Trophoblast cell (in vitro differentiated cells and primary cell): ENCODE results near the gene SPIB.
"Not testable (repeated sequence)": the region's sequence is repeated elsewhere in the genome, so short reads cannot be mapped to it uniquely, and the experiment has no call there.

Experiments used
- DNase-seq, 2 donors: peaks; one replicate each; pipeline ENCODE4 v3.0.0-alpha.2; 2016
- H2AFZ ChIP-seq: 2 replicates; pipeline ENCODE4 v1.6.1; 2013; ENCODE audit warnings: low read length, moderate library complexity, mild to moderate bottlenecking; ENCODE audit not compliant: insufficient read depth, poor library complexity
- H2AK5ac ChIP-seq: 2 replicates; pipeline ENCODE4 v1.6.1; 2013; ENCODE audit warnings: mild to moderate bottlenecking, low read length
- H2BK120ac ChIP-seq: 2 replicates; pipeline ENCODE4 v1.6.1; 2013; ENCODE audit warnings: low read length, mild to moderate bottlenecking, moderate library complexity; ENCODE audit not compliant: insufficient read depth, poor library complexity
- H2BK12ac ChIP-seq: 2 replicates; pipeline ENCODE4 v1.6.1; 2013; ENCODE audit warnings: mild to moderate bottlenecking, low read length, moderate library complexity
- H2BK5ac ChIP-seq: 2 replicates; pipeline ENCODE4 v1.6.1; 2013; ENCODE audit warnings: low read length, low read depth, moderate library complexity, mild to moderate bottlenecking; ENCODE audit not compliant: poor library complexity
- H3K14ac ChIP-seq: 2 replicates; pipeline ENCODE4 v1.6.1; 2013; ENCODE audit warnings: mild to moderate bottlenecking, low read length
- H3K18ac ChIP-seq: 2 replicates; pipeline ENCODE4 v1.6.1; 2013; ENCODE audit warnings: mild to moderate bottlenecking, low read length
- H3K23ac ChIP-seq: 2 replicates; pipeline ENCODE4 v1.6.1; 2013; ENCODE audit warnings: low read length
- H3K27ac ChIP-seq: 2 replicates; pipeline ENCODE4 v1.5.1; 2013; ENCODE audit warnings: low read depth, mild to moderate bottlenecking, inconsistent platforms, low read length, moderate library complexity
- H3K27me3 ChIP-seq: 2 replicates; pipeline ENCODE4 v1.6.1; 2013; ENCODE audit warnings: inconsistent platforms, mild to moderate bottlenecking, low read length, moderate library complexity; ENCODE audit not compliant: insufficient read depth
- H3K36me3 ChIP-seq, 2 experiments: 1 replicate in 1 of 2; 2 replicates in 1 of 2; pipeline ENCODE4 v1.6.1; 2013; ENCODE audit warnings: low read length in 2 of 2, mild to moderate bottlenecking in 2 of 2, moderate library complexity in 1 of 2; ENCODE audit not compliant: insufficient read depth in 2 of 2, control insufficient read depth in 1 of 2
- H3K4ac ChIP-seq: 2 replicates; pipeline ENCODE4 v1.6.1; 2013; ENCODE audit warnings: low read depth, mild to moderate bottlenecking, low read length, moderate library complexity
- H3K4me1 ChIP-seq, 2 experiments: 1 replicate in 1 of 2; 2 replicates in 1 of 2; pipeline ENCODE4 v1.6.1; 2013; ENCODE audit warnings: low read length in 2 of 2, mild to moderate bottlenecking in 2 of 2, moderate library complexity in 1 of 2; ENCODE audit not compliant: insufficient read depth in 2 of 2, control insufficient read depth in 1 of 2
- H3K4me2 ChIP-seq: 2 replicates; pipeline ENCODE4 v1.6.1; 2013; ENCODE audit warnings: inconsistent platforms, mild to moderate bottlenecking, low read length, moderate library complexity
- H3K4me3 ChIP-seq: 2 replicates; pipeline ENCODE4 v1.5.1; 2013; ENCODE audit warnings: mild to moderate bottlenecking, low read depth, low read length, inconsistent platforms
- H3K79me1 ChIP-seq: one replicate; pipeline ENCODE4 v1.6.1; 2013; ENCODE audit warnings: low read length
- H3K79me2 ChIP-seq: 2 replicates; pipeline ENCODE4 v1.6.1; 2013; ENCODE audit warnings: low read length, mild to moderate bottlenecking; ENCODE audit not compliant: control insufficient read depth, insufficient read depth, poor library complexity
- H3K9ac ChIP-seq: 2 replicates; pipeline ENCODE4 v1.6.1; 2013; ENCODE audit warnings: mild to moderate bottlenecking, low read length
- H3K9me3 ChIP-seq: 2 replicates; pipeline ENCODE4 v1.6.1; 2013; ENCODE audit warnings: low read depth, mild to moderate bottlenecking, control low read depth, inconsistent platforms, low read length; ENCODE audit not compliant: insufficient read depth
- H4K12ac ChIP-seq: 2 replicates; pipeline ENCODE4 v1.6.1; 2013; ENCODE audit warnings: low read depth, mild to moderate bottlenecking, low read length, moderate library complexity
- H4K8ac ChIP-seq: 2 replicates; pipeline ENCODE4 v1.6.1; 2013; ENCODE audit warnings: low read depth, mild to moderate bottlenecking, low read length, moderate library complexity
- H4K91ac ChIP-seq: one replicate; pipeline ENCODE4 v1.6.1; 2013; ENCODE audit warnings: low read depth, mild to moderate bottlenecking, low read length, moderate library complexity
- WGBS: extraction: QIAGEN DNeasy Blood & Tissue Kit; methylation state at CpG from one replicate; pipeline ENCODE4 v1.1.7; 2013; ENCODE audit warnings: missing lambda C conversion rate; ENCODE audit not compliant: insufficient read length, insufficient coverage; ENCODE audit errors: extremely low coverage; 5-methylcytosine and 5-hydroxymethylcytosine counted together

The SPIB gene

GRCh38 chr19:50390295-50390694 lies 28.4 kb upstream of the SPIB start:
- not testable (repeated sequence) for H2BK12ac ChIP-seq, H3K18ac ChIP-seq, H4K8ac ChIP-seq, H3K9ac ChIP-seq, H3K27me3 ChIP-seq, H3K79me1 ChIP-seq, H3K4me2 ChIP-seq, H3K4me3 ChIP-seq, H3K9me3 ChIP-seq, H3K79me2 ChIP-seq, H3K4me1 ChIP-seq, H3K4ac ChIP-seq, H3K14ac ChIP-seq, H2AK5ac ChIP-seq, H2BK5ac ChIP-seq, H2BK120ac ChIP-seq, DNase-seq, H3K23ac ChIP-seq, H3K27ac ChIP-seq, H4K91ac ChIP-seq, H4K12ac ChIP-seq, H2AFZ ChIP-seq
- WGBS: no CpG with 5 or more reads among the region's 3 CpGs
- H3K36me3 ChIP-seq: peaks cover 23 to 33% of the 10 kb centered on the region in 2 experiments

- not testable (repeated sequence) for H3K27ac ChIP-seq, H4K91ac ChIP-seq, H2BK120ac ChIP-seq, H2BK5ac ChIP-seq, H3K14ac ChIP-seq, H2AK5ac ChIP-seq, H3K4me1 ChIP-seq, H2BK12ac ChIP-seq, H3K4ac ChIP-seq, H4K8ac ChIP-seq, H3K4me3 ChIP-seq, H2AFZ ChIP-seq, H3K4me2 ChIP-seq, H4K12ac ChIP-seq, H3K79me1 ChIP-seq, H3K18ac ChIP-seq, H3K9ac ChIP-seq, H3K79me2 ChIP-seq, DNase-seq, H3K23ac ChIP-seq, H3K9me3 ChIP-seq, H3K27me3 ChIP-seq
- H3K36me3 ChIP-seq: peaks cover 23 to 30% of the 10 kb centered on the region in 2 experiments
- WGBS: no CpG with 5 or more reads among the region's 23 CpGs
These were observed 27.8 kb upstream of the SPIB start for GRCh38 chr19:50390952-50391351.

- Histone ChIP-seq H2BK5ac (no peak overlapping the region), H2BK12ac (no peak overlapping the region), H3K79me2 (peaks cover 1% of the 10 kb centered on the region), H3K4me2 (no peak overlapping the region), H3K27ac (no peak overlapping the region), H3K9ac (no peak overlapping the region), H3K23ac (no peak overlapping the region), H3K4ac (no peak overlapping the region), H3K14ac (no peak overlapping the region), H3K36me3 (peaks cover 9 to 16% of the 10 kb centered on the region in 2 experiments), H4K91ac (no peak overlapping the region), H3K4me3 (no peak overlapping the region), H4K8ac (no peak overlapping the region), H2AFZ (no peak overlapping the region), H3K18ac (no peak overlapping the region), H3K79me1 (no peaks in the 10 kb centered on the region), H3K27me3 (no peaks in the 10 kb centered on the region), H2BK120ac (no peak overlapping the region), H3K9me3 (no peaks in the 10 kb centered on the region), H4K12ac (no peak overlapping the region), H3K4me1 (no peaks in the 10 kb centered on the region), H2AK5ac (no peak overlapping the region)
- WGBS: no CpG with 5 or more reads among the region's 5 CpGs
- no peak for DNase-seq
These were observed 26.0 kb upstream of the SPIB start for GRCh38 chr19:50392759-50393158.

DNA sequence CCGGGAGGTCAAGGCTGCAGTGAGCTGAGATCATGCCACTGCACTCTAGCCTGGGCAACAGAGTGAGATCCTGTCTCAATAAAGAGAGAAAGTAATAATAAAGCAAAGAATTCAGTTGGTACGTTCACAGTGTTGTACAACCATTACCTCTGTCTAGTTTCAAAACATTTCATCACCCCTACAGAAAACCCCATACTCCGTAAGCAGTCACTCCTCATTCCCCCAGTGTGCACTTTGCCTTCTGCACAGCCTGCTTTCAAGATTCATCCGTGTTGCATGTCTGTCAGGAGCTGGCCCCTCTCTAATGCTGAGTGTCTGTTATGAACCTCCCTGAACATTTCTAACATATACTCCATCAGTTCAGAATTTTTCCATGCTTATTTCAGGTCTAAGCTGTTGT lies 25.1 kb upstream of the SPIB start:
- no CpG with 5 or more reads among the region's 4 CpGs for WGBS
- Histone ChIP-seq H2BK120ac (no peak overlapping the region), H3K4me2 (no peak overlapping the region), H2AK5ac (no peak overlapping the region), H3K36me3 (peaks cover 8 to 15% of the 10 kb centered on the region in 2 experiments), H3K4ac (no peak overlapping the region), H2AFZ (no peak overlapping the region), H3K27ac (no peak overlapping the region), H3K9me3 (no peaks in the 10 kb centered on the region), H4K12ac (no peak overlapping the region), H2BK12ac (no peak overlapping the region), H3K79me2 (peaks cover 1% of the 10 kb centered on the region), H4K8ac (no peak overlapping the region), H3K9ac (no peak overlapping the region), H3K14ac (no peak overlapping the region), H3K23ac (no peak overlapping the region), H4K91ac (no peak overlapping the region), H3K79me1 (no peaks in the 10 kb centered on the region), H3K27me3 (no peaks in the 10 kb centered on the region), H3K4me1 (no peaks in the 10 kb centered on the region), H3K4me3 (no peak overlapping the region), H3K18ac (no peak overlapping the region), H2BK5ac (no peak overlapping the region)
- DNase-seq: no peak
